ENCODE measurements around the gene APEX2.
"Not testable (repeated sequence)": the region's sequence is repeated elsewhere in the genome, so short reads cannot be mapped to it uniquely, and the experiment has no call there.

The APEX2 gene

GRCh38 chrX:54999717-55000598 is at the start of gene APEX2:
Gene APEX2, plus strand, starts transcription at chrX:55000363. Its CDS starts 60 bp downstream, at chrX:55000423.
- 0 out of 2 replicates have a peak, but pooled peaks cover 4% of the 10 kb centered on the region for H4K20me1 ChIP-seq
- H3K4me1 ChIP-seq: peaks cover 12% of the 10 kb centered on the region; the same call in 1 of the 2 replicates
- H3K36me3 ChIP-seq: peaks cover 31% of the 10 kb centered on the region
- peak within 1 kb of the TSS; percentile 69 for H3K4me2 ChIP-seq
- peak within 1 kb of the TSS; percentile 77 for H3K4me3 ChIP-seq
- H3K9ac ChIP-seq: peak within 1 kb of the TSS; percentile 79
- peak within 1 kb of the TSS; percentile 82 for H3K27ac ChIP-seq
- TF ChIP-seq Cebpa-rat (IDR thresholded peaks at IDR 0.05): no peak
- no peaks in the 10 kb centered on the region for H3K9me3 ChIP-seq
- H3K27me3 ChIP-seq: peaks cover 93% of the 10 kb centered on the region

GRCh38 chrX:54950730-54951375 is 49.3 kb upstream of the APEX2 start:
- H3K36me3 ChIP-seq: no peaks in the 10 kb centered on the region
- H3K27me3 ChIP-seq: peaks cover 96% of the 10 kb centered on the region
- no peaks in the 10 kb centered on the region for H3K4me1 ChIP-seq
- H3K4me2 ChIP-seq: no peak overlapping the region
- no peak for TF ChIP-seq Cebpa-rat (IDR thresholded peaks at IDR 0.05)
- H3K4me3 ChIP-seq: no peak overlapping the region
- H3K9ac ChIP-seq: no peak overlapping the region
- H3K27ac ChIP-seq: no peak overlapping the region
- H3K9me3 ChIP-seq: no peaks in the 10 kb centered on the region
- no peaks in the 10 kb centered on the region; the same call in 1 of the 2 replicates for H4K20me1 ChIP-seq

- Histone ChIP-seq H3K4me3 (no peak overlapping the region), H4K20me1 (no peaks in the 10 kb centered on the region), H3K9me3 (no peaks in the 10 kb centered on the region), H3K4me2 (no peak overlapping the region), H3K27ac (no peak overlapping the region), H3K36me3 (no peaks in the 10 kb centered on the region), H3K4me1 (no peaks in the 10 kb centered on the region), H3K27me3 (peaks cover 89% of the 10 kb centered on the region), H3K9ac (no peak overlapping the region)
- no peak for TF ChIP-seq Cebpa-rat (IDR thresholded peaks at IDR 0.05)
These were observed 38.4 kb upstream of the APEX2 start for GRCh38 chrX:54961750-54962149.

GRCh38 chrX:54964766-54965497 is 35.2 kb upstream of the APEX2 start:
- no peak overlapping the region for H3K4me2 ChIP-seq
- no peaks in the 10 kb centered on the region for H3K36me3 ChIP-seq
- no peaks in the 10 kb centered on the region for H4K20me1 ChIP-seq
- H3K4me1 ChIP-seq: no peaks in the 10 kb centered on the region
- no peak overlapping the region for H3K9ac ChIP-seq
- TF ChIP-seq Cebpa-rat (IDR thresholded peaks at IDR 0.05): no peak
- H3K27me3 ChIP-seq: peaks cover 60% of the 10 kb centered on the region
- no peak overlapping the region for H3K27ac ChIP-seq
- no peak overlapping the region for H3K4me3 ChIP-seq
- H3K9me3 ChIP-seq: no peaks in the 10 kb centered on the region

GRCh38 chrX:54977387-54977786 is 22.8 kb upstream of the APEX2 start:
- Histone ChIP-seq H3K9ac (no peak overlapping the region), H3K27me3 (peaks cover 26% of the 10 kb centered on the region), H3K4me2 (no peak overlapping the region), H3K4me3 (no peak overlapping the region), H3K4me1 (no peaks in the 10 kb centered on the region), H4K20me1 (no peaks in the 10 kb centered on the region), H3K27ac (no peak overlapping the region), H3K9me3 (no peaks in the 10 kb centered on the region), H3K36me3 (no peaks in the 10 kb centered on the region)
- no peak for TF ChIP-seq Cebpa-rat (IDR thresholded peaks at IDR 0.05)

GRCh38 chrX:54978448-54978847 is 21.7 kb upstream of the APEX2 start:
- Histone ChIP-seq H3K9ac (no peak overlapping the region), H3K4me1 (no peaks in the 10 kb centered on the region), H3K4me3 (no peak overlapping the region), H3K36me3 (no peaks in the 10 kb centered on the region), H3K27ac (no peak overlapping the region), H4K20me1 (no peaks in the 10 kb centered on the region), H3K27me3 (peaks cover 26% of the 10 kb centered on the region), H3K9me3 (peaks cover 4% of the 10 kb centered on the region), H3K4me2 (no peak overlapping the region)
- TF ChIP-seq Cebpa-rat (IDR thresholded peaks at IDR 0.05): no peak

- no peak overlapping the region for H3K9ac ChIP-seq
- TF ChIP-seq Cebpa-rat (IDR thresholded peaks at IDR 0.05): no peak
These were observed 20.7 kb upstream of the APEX2 start for GRCh38 chrX:54979432-54979831.

GRCh38 chrX:54980334-54980733 is 19.8 kb upstream of the APEX2 start:
- Histone ChIP-seq H3K4me2 (no peak overlapping the region), H3K36me3 (no peaks in the 10 kb centered on the region), H3K9ac (no peak overlapping the region), H3K27ac (no peak overlapping the region), H3K27me3 (peaks cover 32% of the 10 kb centered on the region), H3K9me3 (peaks cover 6% of the 10 kb centered on the region), H3K4me3 (no peak overlapping the region), H3K4me1 (no peaks in the 10 kb centered on the region), H4K20me1 (no peaks in the 10 kb centered on the region)
- TF ChIP-seq Cebpa-rat (IDR thresholded peaks at IDR 0.05): no peak

More at GRCh38 chrX:54979432-54979831, 20.7 kb upstream of the APEX2 start:
- no peaks in the 10 kb centered on the region for H3K4me1 ChIP-seq
- H3K27me3 ChIP-seq: peaks cover 26% of the 10 kb centered on the region
- H3K9me3 ChIP-seq: peaks cover 6% of the 10 kb centered on the region
- H3K27ac ChIP-seq: no peak overlapping the region
- no peak overlapping the region for H3K4me2 ChIP-seq
- H3K36me3 ChIP-seq: no peaks in the 10 kb centered on the region
- no peak overlapping the region for H3K4me3 ChIP-seq
- no peaks in the 10 kb centered on the region for H4K20me1 ChIP-seq

GRCh38 chrX:54983306-54983705 is 16.9 kb upstream of the APEX2 start:
- H3K27me3 ChIP-seq: peaks cover 37% of the 10 kb centered on the region
- not testable (repeated sequence) for H3K9me3 ChIP-seq, H4K20me1 ChIP-seq, H3K27ac ChIP-seq, H3K36me3 ChIP-seq, H3K9ac ChIP-seq, H3K4me1 ChIP-seq, H3K4me2 ChIP-seq, H3K4me3 ChIP-seq

Measured in BLaER1 (cell line).